Neuronal stem cell (in vitro differentiated cells): ENCODE measurements around the gene PDE4B.

ENCODE experiments used
- DNase-seq: peaks from one replicate; pipeline ENCODE4 v3.0.0-alpha.2; 2013; ENCODE audit warnings: low spot score
- H2AFZ ChIP-seq: one replicate; pipeline ENCODE4 v1.6.1; 2013; ENCODE audit warnings: mild to moderate bottlenecking, low read length, inconsistent platforms
- H2AK5ac ChIP-seq: 2 replicates; pipeline ENCODE4 v1.6.1; 2013; ENCODE audit warnings: low read depth, mild to moderate bottlenecking, inconsistent platforms, low read length, moderate library complexity, mixed read lengths
- H2BK120ac ChIP-seq: 2 replicates; pipeline ENCODE4 v1.6.1; 2013; ENCODE audit warnings: low read depth, mild to moderate bottlenecking, inconsistent platforms, low read length, moderate library complexity, mixed read lengths
- H2BK12ac ChIP-seq: one replicate; pipeline ENCODE4 v1.6.1; 2013; ENCODE audit warnings: low read length, inconsistent platforms
- H2BK15ac ChIP-seq: 2 replicates; pipeline ENCODE4 v1.6.1; 2013; ENCODE audit warnings: mild to moderate bottlenecking, low read length, inconsistent platforms, mixed read lengths
- H2BK5ac ChIP-seq: one replicate; pipeline ENCODE4 v1.6.1; 2013; ENCODE audit warnings: inconsistent platforms, mild to moderate bottlenecking, low read length, moderate library complexity
- H3K14ac ChIP-seq: one replicate; pipeline ENCODE4 v1.6.1; 2013; ENCODE audit warnings: low read length, inconsistent platforms
- H3K18ac ChIP-seq: 2 replicates; pipeline ENCODE4 v1.6.1; 2013; ENCODE audit warnings: low read length, inconsistent platforms
- H3K23ac ChIP-seq: 2 replicates; pipeline ENCODE4 v1.6.1; 2013; ENCODE audit warnings: low read depth, mild to moderate bottlenecking, mixed read lengths, low read length, inconsistent platforms; ENCODE audit not compliant: poor library complexity
- H3K27ac ChIP-seq: replicated peaks from 3 replicates; pipeline ENCODE4 v1.5.1; 2013; ENCODE audit warnings: low read length, inconsistent platforms
- H3K27me3 ChIP-seq, 3 experiments: 2 replicates each; pipeline ENCODE4 v1.6.1; 2013; ENCODE audit warnings: low read length in 3 of 3, mild to moderate bottlenecking in 2 of 3, inconsistent platforms in 1 of 3, low read depth in 1 of 3, mixed read lengths in 1 of 3, moderate library complexity in 1 of 3; ENCODE audit not compliant: control insufficient read depth in 3 of 3, insufficient read depth in 3 of 3
- H3K36me3 ChIP-seq, 2 donors: replicated peaks in 1 of 2; 2 replicates each; pipeline ENCODE4 v1.6.1; 2013; ENCODE audit warnings: low read length in 2 of 2; ENCODE audit not compliant: control insufficient read depth in 2 of 2, insufficient read depth in 2 of 2
- H3K4ac ChIP-seq: 2 replicates; pipeline ENCODE4 v1.6.1; 2013; ENCODE audit warnings: inconsistent platforms, mild to moderate bottlenecking, low read length, moderate library complexity
- H3K4me1 ChIP-seq, 2 donors: 1 replicate in 1 of 2; 2 replicates in 1 of 2; pipeline ENCODE4 v1.6.1; 2013; ENCODE audit warnings: low read length in 2 of 2, low read depth in 1 of 2; ENCODE audit not compliant: control insufficient read depth in 2 of 2, insufficient read depth in 1 of 2
- H3K4me2 ChIP-seq: one replicate; pipeline ENCODE4 v1.6.1; 2013; ENCODE audit warnings: mild to moderate bottlenecking, low read length, inconsistent platforms; ENCODE audit not compliant: insufficient read depth, poor library complexity, severe bottlenecking
- H3K4me3 ChIP-seq, 2 donors: 2 replicates each; pipeline ENCODE4 v1.5.1; 2013; ENCODE audit warnings: low read length in 2 of 2, mild to moderate bottlenecking in 2 of 2, inconsistent platforms in 1 of 2, moderate library complexity in 1 of 2
- H3K79me1 ChIP-seq: one replicate; pipeline ENCODE4 v1.6.1; 2013; ENCODE audit warnings: low read depth, mild to moderate bottlenecking, inconsistent platforms, low read length, moderate library complexity
- H3K9ac ChIP-seq: one replicate; pipeline ENCODE4 v1.6.1; 2013; ENCODE audit warnings: mild to moderate bottlenecking, low read depth, low read length, inconsistent platforms; ENCODE audit not compliant: poor library complexity
- H3K9me3 ChIP-seq, 2 donors: replicated peaks in 1 of 2; 2 replicates each; pipeline versions ENCODE3 to v1.6.1; 2013; ENCODE audit warnings: low read length in 2 of 2, mild to moderate bottlenecking in 2 of 2, inconsistent platforms in 1 of 2, low read depth in 1 of 2, mixed read lengths in 1 of 2, moderate library complexity in 1 of 2; ENCODE audit not compliant: control insufficient read depth in 2 of 2, insufficient read depth in 1 of 2
- H4K8ac ChIP-seq: one replicate; pipeline ENCODE4 v1.6.1; 2013; ENCODE audit warnings: low read depth, mild to moderate bottlenecking, inconsistent platforms, low read length, moderate library complexity
- H4K91ac ChIP-seq: one replicate; pipeline ENCODE4 v1.6.1; 2013; ENCODE audit warnings: low read length, low read depth, mild to moderate bottlenecking, inconsistent platforms; ENCODE audit not compliant: poor library complexity
- WGBS, 2 donors: extraction: QIAGEN DNeasy Blood & Tissue Kit; methylation state at CpG; one replicate each; pipeline ENCODE4 v1.1.7; 2013; ENCODE audit warnings: missing lambda C conversion rate in 2 of 2, mixed read lengths in 1 of 2; ENCODE audit not compliant: insufficient read length in 2 of 2, insufficient replicate concordance in 1 of 2; ENCODE audit errors: extremely low coverage in 2 of 2; 5-methylcytosine and 5-hydroxymethylcytosine counted together

PDE4B gene

DNA sequence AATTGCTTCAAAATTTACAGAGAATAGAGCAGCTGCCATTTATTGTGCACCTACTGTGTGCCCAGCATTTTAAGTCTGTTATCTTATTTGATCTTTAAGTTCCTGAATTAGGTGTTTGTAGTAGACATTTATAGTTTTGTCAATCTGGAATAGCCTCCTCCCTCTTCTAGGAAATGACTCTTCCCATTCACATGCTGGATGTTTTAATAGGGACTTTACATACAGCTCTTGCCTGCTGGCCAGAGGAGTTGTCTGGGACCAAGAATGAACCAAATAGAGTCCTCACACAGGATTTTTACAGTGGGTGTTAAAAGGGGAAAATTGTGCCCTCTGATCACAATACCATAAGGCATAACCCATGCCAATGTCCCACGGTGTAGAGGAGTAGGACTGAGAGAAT is 367.1 kb downstream of the PDE4B start:
- no peak overlapping the region for H2AFZ ChIP-seq
- no CpG with 5 or more reads among the region's 1 CpG for WGBS, 2 donors

GRCh38 chr1:66160719-66161118 is 368.0 kb downstream of the PDE4B start:
- no peaks in the 10 kb centered on the region for H3K9me3 ChIP-seq
- H4K8ac ChIP-seq = no peak overlapping the region
- no peaks in the 10 kb centered on the region for H3K36me3 ChIP-seq
- H4K91ac ChIP-seq = no peak overlapping the region
- no peak overlapping the region for H3K14ac ChIP-seq
- no peaks in the 10 kb centered on the region for H3K4me1 ChIP-seq
- H3K4ac ChIP-seq = no peak overlapping the region
- no peak overlapping the region for H3K27ac ChIP-seq
- H3K9ac ChIP-seq = no peak overlapping the region
- no peak overlapping the region for H2BK15ac ChIP-seq
- DNase-seq = no peak
- H3K4me2 ChIP-seq = no peak overlapping the region
- H2BK5ac ChIP-seq = no peak overlapping the region
- no peaks in the 10 kb centered on the region for H3K27me3 ChIP-seq
- no peak overlapping the region for H2AFZ ChIP-seq
- no peak overlapping the region for H3K18ac ChIP-seq
- H3K23ac ChIP-seq = no peak overlapping the region
- no peak overlapping the region for H2BK120ac ChIP-seq
- no CpG with 5 or more reads among the region's 1 CpG for WGBS, 2 donors
- H3K79me1 ChIP-seq = no peaks in the 10 kb centered on the region
- no peak overlapping the region for H2BK12ac ChIP-seq
- no peak overlapping the region for H3K4me3 ChIP-seq
- H2AK5ac ChIP-seq = no peak overlapping the region

More for the DNA sequence above, 367.1 kb downstream of the PDE4B start:
- Histone ChIP-seq H3K36me3 (no peaks in the 10 kb centered on the region), H2BK5ac (no peak overlapping the region), H3K4ac (no peak overlapping the region), H4K91ac (no peak overlapping the region), H3K4me3 (no peak overlapping the region), H3K9me3 (no peaks in the 10 kb centered on the region), H3K14ac (no peak overlapping the region), H3K23ac (no peak overlapping the region), H3K18ac (no peak overlapping the region), H3K9ac (no peak overlapping the region), H4K8ac (no peak overlapping the region), H2BK120ac (no peak overlapping the region), H3K27ac (no peak overlapping the region), H3K4me1 (no peaks in the 10 kb centered on the region), H3K27me3 (no peaks in the 10 kb centered on the region), H3K79me1 (no peaks in the 10 kb centered on the region), H2BK15ac (no peak overlapping the region), H2AK5ac (no peak overlapping the region), H3K4me2 (no peak overlapping the region), H2BK12ac (no peak overlapping the region)
- no peak for DNase-seq

DNA sequence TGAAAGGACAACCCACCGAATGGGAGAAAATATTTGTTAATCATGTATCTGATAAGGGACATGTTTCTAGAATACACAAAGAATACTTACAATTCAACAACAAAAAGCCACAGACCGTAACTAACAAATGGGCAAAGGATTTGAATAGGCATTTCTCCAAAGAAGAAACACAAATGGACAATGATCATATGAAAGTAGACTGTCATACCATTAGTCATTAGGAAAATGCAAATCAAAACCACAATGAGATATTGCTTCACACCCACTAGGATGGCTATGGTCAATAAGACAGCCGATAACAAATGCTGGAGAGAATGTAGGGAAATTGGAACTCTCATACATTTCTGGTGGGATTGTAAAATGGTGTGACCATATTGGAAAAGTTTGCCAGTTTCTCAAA is 374.1 kb downstream of the PDE4B start:
- Histone ChIP-seq H3K4me2 (no peak overlapping the region), H2BK5ac (no peak overlapping the region), H4K8ac (no peak overlapping the region), H3K9ac (no peak overlapping the region), H3K14ac (no peak overlapping the region), H3K36me3 (no peaks in the 10 kb centered on the region), H3K79me1 (no peaks in the 10 kb centered on the region), H3K4me3 (no peak overlapping the region), H4K91ac (no peak overlapping the region), H3K9me3 (peaks cover 0 to 2% of the 10 kb centered on the region in 2 donors), H3K4me1 (peaks cover 12 to 16% of the 10 kb centered on the region in 2 donors), H3K27me3 (peaks cover 0 to 2% (median 0%) of the 10 kb centered on the region in 3 experiments), H2BK120ac (no peak overlapping the region), H2BK15ac (no peak overlapping the region), H2BK12ac (no peak overlapping the region), H2AFZ (no peak overlapping the region), H3K23ac (no peak overlapping the region), H3K18ac (no peak overlapping the region), H2AK5ac (no peak overlapping the region), H3K4ac (no peak overlapping the region), H3K27ac (no peak overlapping the region)
- DNase-seq = no peak
- no CpG with 5 or more reads among the region's 3 CpGs for WGBS, 2 donors

DNA sequence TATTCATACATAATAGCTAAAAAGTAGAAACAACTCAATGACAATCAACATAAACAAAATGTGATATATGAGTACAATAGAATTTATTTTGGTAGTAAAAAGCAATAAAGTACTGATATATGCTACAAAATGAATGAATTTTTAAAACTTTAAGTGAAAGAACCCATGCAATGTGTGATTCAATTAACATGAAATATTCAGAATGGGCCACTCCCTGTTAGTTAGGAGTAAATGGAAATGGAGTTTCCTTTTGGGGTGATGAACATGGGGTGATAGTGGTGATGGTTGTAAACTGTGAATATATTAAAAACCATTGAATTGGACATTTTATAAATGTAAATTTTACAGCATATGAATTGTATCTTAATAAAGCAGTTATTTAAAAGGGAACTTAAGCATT is 374.6 kb downstream of the PDE4B start:
- Histone ChIP-seq H2BK15ac (no peak overlapping the region), H2BK12ac (no peak overlapping the region), H3K9ac (no peak overlapping the region), H2BK5ac (no peak overlapping the region), H3K9me3 (peaks cover 0 to 2% of the 10 kb centered on the region in 2 donors), H3K4me1 (peaks cover 12 to 16% of the 10 kb centered on the region in 2 donors), H2AK5ac (no peak overlapping the region), H3K4me2 (no peak overlapping the region), H3K27ac (no peak overlapping the region), H3K23ac (no peak overlapping the region), H3K18ac (no peak overlapping the region), H3K36me3 (no peaks in the 10 kb centered on the region), H4K8ac (no peak overlapping the region), H2BK120ac (no peak overlapping the region), H3K14ac (no peak overlapping the region), H3K4ac (no peak overlapping the region), H4K91ac (no peak overlapping the region), H3K4me3 (no peak overlapping the region), H3K27me3 (peaks cover 0 to 2% (median 0%) of the 10 kb centered on the region in 3 experiments), H3K79me1 (no peaks in the 10 kb centered on the region), H2AFZ (no peak overlapping the region)
- DNase-seq = no peak
